Neural crest cell (in vitro differentiated cells): Measurements from ENCODE around the gene PCDH18. TPM values are rescaled to one million over a fixed set of nuclear protein-coding genes. Genes with fewer than 3 reads are reported as not detected.
"Not testable (repeated sequence)": the region's sequence is repeated elsewhere in the genome, so short reads cannot be mapped to it uniquely, and the experiment has no call there.

Experiments
- DNase-seq: peaks from one replicate; pipeline ENCODE4 v3.0.0; 2021; ENCODE audit warnings: low read depth, mixed read lengths, low spot score
- H3K27ac Mint-ChIP-seq: one replicate; pipeline ENCODE4 v1.8.0; 2021; ENCODE audit warnings: mild to moderate bottlenecking, mixed read lengths; ENCODE audit not compliant: unreplicated experiment
- H3K27me3 Mint-ChIP-seq: 2 replicates; pipeline ENCODE4 v1.8.0; 2021; ENCODE audit warnings: low read depth, mild to moderate bottlenecking, mixed read lengths
- H3K36me3 Mint-ChIP-seq: 2 replicates; pipeline ENCODE4 v1.8.0; 2021; ENCODE audit warnings: low read depth, mild to moderate bottlenecking, mixed read lengths
- H3K4me1 Mint-ChIP-seq: 2 replicates; pipeline ENCODE4 v1.8.0; 2021; ENCODE audit warnings: mixed read lengths
- H3K4me3 Mint-ChIP-seq: one replicate; pipeline ENCODE4 v1.8.0; 2021; ENCODE audit warnings: mild to moderate bottlenecking, mixed read lengths
- H3K9me3 Mint-ChIP-seq: 2 replicates; pipeline ENCODE4 v1.8.0; 2021; ENCODE audit warnings: mixed read lengths
- total RNA-seq: library from RNA; stranded (reverse); gene quantifications from 2 replicates; pipeline ENCODE4 v1.2.1, GENCODE V29; 2021
- TF ChIP-seq, protein P1 (sequence below): fragments of 200-600 bp; sonication (generic); conservative IDR thresholded peaks from 2 replicates; pipeline ENCODE4 v1.5.0; 2021; ENCODE audit warnings: antibody characterized with exemption, mild to moderate bottlenecking

PCDH18 gene
- total RNA-seq, 1 donor from 2014 or later = 65.7 TPM

DNA sequence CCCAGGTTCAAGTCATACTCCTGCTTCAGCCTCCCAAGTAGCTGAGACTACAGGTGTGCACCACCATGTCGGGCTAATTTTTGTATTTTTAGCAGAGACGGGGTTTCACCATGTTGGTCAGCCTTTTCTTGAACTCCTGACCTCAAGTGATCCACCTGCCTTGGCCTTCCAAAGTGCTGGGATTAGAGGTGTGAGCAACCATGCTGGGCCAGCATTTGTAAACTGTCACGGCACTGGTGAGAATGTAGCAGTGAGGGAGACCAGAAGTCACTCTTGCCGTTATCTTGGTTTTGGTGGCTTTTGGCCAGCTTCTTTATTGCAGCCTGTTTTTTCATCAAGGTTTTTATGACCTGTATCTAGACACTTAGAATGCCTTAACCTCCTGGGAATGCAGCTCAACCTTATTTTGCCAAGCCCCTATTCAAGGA is 22.4 kb downstream of the PCDH18 start:
- Mint-ChIP-seq H3K27ac (no peak overlapping the region), H3K4me1 (peaks cover 11% of the 10 kb centered on the region), H3K4me3 (no peak overlapping the region), H3K27me3 (no peaks in the 10 kb centered on the region), H3K36me3 (no peaks in the 10 kb centered on the region), H3K9me3 (no peaks in the 10 kb centered on the region)
- TF ChIP-seq, protein P1, sequence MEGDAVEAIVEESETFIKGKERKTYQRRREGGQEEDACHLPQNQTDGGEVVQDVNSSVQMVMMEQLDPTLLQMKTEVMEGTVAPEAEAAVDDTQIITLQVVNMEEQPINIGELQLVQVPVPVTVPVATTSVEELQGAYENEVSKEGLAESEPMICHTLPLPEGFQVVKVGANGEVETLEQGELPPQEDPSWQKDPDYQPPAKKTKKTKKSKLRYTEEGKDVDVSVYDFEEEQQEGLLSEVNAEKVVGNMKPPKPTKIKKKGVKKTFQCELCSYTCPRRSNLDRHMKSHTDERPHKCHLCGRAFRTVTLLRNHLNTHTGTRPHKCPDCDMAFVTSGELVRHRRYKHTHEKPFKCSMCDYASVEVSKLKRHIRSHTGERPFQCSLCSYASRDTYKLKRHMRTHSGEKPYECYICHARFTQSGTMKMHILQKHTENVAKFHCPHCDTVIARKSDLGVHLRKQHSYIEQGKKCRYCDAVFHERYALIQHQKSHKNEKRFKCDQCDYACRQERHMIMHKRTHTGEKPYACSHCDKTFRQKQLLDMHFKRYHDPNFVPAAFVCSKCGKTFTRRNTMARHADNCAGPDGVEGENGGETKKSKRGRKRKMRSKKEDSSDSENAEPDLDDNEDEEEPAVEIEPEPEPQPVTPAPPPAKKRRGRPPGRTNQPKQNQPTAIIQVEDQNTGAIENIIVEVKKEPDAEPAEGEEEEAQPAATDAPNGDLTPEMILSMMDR = no peak
- DNase-seq = no peak

DNA sequence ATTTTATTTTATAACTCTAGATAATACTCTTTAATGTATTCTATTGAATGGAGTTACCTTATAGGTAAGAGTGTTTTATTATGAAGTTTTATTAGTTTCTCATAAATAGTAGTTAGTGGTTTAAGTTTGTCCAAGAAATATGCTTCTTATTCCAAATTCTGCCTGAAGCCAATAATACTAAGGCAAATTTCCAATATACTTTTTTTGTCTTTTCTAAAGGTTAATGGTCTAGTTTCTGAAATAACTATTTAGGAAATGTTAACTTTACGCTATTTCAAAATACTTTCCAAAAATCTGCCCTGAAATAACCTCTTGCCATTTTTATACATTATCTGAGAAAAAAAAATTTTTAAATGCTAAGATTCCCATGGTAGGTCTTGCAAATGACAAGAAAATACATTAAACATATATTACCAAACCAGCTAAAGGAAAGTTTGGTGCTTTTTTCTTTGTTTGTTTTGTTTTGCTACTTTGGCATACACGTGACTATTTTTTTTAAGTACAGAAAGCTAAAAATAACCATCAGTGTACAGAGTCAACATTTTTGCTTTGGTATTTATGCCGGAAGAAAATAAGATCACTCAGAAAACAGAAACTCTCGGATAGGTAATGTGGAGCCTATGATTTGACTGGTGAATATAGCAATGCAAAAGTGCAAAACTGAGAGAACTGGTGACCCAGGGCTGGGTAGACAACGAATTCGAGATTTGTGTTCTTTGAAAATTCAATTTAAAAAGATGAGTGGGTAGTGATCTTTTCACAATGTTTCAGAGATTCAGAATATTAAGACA is 29.8 kb downstream of the PCDH18 start:
- H3K9me3 Mint-ChIP-seq = no peaks in the 10 kb centered on the region
- H3K4me3 Mint-ChIP-seq = no peak overlapping the region
- DNase-seq = no peak
- H3K27ac Mint-ChIP-seq = no peak overlapping the region
- H3K36me3 Mint-ChIP-seq = no peaks in the 10 kb centered on the region
- H3K4me1 Mint-ChIP-seq = no peaks in the 10 kb centered on the region
- H3K27me3 Mint-ChIP-seq = no peaks in the 10 kb centered on the region
- TF ChIP-seq, protein P1 = no peak

DNA sequence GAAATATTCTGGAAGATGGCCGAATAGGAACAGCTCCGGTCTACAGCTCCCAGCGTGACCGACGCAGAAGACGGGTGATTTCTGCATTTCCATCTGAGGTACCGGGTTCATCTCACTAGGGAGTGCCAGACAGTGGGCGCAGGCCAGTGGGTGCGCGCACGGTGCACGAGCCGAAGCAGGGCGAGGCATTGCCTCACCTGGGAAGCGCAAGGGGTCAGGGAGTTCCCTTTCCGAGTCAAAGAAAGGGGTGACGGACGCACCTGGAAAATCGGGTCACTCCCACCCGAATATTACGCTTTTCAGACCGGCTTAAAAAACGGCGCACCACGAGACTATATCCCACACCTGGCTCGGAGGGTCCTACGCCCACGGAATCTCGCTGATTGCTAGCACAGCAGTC is 36.0 kb downstream of the PCDH18 start:
- DNase-seq, H3K9me3 Mint-ChIP-seq, H3K4me1 Mint-ChIP-seq, H3K27me3 Mint-ChIP-seq, H3K36me3 Mint-ChIP-seq: not testable (repeated sequence)
- Mint-ChIP-seq H3K27ac (peak overlapping the region; percentile 58), H3K4me3 (peak overlapping the region; percentile 86)

DNA sequence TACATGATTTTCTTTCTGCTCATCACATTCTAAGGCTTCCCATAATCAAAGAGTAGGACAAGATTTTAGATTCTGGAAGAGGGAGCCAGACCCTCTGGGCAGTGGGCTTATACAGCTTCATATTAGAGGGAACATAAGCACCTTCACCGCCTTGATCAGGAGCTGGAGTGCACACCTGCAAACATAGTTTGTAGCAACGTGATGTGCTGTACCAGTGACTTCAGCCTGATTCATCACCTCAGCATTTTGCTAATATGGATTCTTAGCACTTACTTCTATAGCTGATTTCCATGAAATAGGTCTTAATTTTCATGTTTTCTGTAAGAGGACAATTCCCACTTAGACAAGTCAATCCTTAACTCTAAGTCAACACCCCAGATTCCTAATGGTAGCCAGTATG is 36.7 kb downstream of the PCDH18 start:
- no peak for DNase-seq
- H3K27ac Mint-ChIP-seq = no peak overlapping the region
- TF ChIP-seq, protein P1 = no peak
- H3K36me3 Mint-ChIP-seq = peaks cover 2% of the 10 kb centered on the region
- H3K4me1 Mint-ChIP-seq = no peaks in the 10 kb centered on the region
- H3K27me3 Mint-ChIP-seq = no peaks in the 10 kb centered on the region
- H3K9me3 Mint-ChIP-seq = no peaks in the 10 kb centered on the region
- H3K4me3 Mint-ChIP-seq = peak overlapping the region; percentile 28

DNA sequence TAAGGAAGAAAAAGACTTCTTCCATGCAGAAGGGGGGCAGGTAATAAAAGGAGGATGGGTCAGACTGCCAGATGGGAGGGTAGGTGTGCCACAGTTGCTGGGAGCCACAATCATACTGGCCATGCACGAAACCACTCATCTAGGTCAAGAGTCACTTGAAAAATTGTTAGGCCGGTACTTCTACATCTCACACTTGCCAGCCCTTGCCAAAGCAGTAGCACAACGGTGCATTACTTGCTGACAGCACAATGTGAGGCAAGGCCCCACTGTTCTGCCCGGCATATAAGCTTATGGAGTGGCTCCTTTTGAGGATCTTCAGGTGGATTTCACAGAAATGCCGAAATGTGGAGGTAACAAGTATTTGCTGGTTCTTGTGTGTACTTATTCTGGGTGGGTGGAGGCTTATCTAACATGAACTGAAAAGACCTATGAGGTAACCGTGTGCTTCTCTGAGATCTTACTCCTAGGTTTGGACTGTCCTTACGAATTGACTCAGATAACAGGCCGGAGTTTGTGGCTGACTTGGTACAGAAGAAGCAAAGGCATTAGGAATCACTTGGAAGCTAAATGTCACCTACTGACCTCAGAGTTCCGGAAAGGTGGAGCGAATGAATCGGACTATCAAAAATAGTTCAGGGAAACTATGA is 48.9 kb downstream of the PCDH18 start:
- not testable (repeated sequence) for H3K9me3 Mint-ChIP-seq, H3K4me3 Mint-ChIP-seq, DNase-seq, H3K27me3 Mint-ChIP-seq, H3K4me1 Mint-ChIP-seq, H3K36me3 Mint-ChIP-seq
- peak overlapping the region; percentile 38 for H3K27ac Mint-ChIP-seq

DNA sequence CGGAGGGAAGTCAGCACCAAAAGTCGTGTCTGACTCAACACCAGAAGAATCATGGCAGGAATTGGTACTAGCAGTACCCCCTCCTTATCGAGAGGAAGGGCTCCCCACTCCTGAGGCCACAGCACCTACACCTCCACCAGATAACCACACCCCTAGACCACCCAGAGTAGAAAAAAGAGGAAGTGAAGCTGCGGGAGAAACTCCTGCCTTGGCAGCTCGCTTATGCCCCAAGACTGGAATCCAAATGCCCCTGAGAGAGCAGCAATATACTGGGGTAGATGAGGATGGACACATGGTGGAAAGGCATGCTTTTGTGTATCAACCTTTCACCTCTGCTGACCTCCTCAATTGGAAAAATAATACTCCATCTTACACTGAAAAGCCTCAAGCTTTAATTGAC is 52.6 kb downstream of the PCDH18 start:
- not testable (repeated sequence) for DNase-seq, H3K36me3 Mint-ChIP-seq, H3K27me3 Mint-ChIP-seq, H3K4me1 Mint-ChIP-seq, H3K9me3 Mint-ChIP-seq, H3K4me3 Mint-ChIP-seq
- H3K27ac Mint-ChIP-seq = peak overlapping the region; percentile 79

DNA sequence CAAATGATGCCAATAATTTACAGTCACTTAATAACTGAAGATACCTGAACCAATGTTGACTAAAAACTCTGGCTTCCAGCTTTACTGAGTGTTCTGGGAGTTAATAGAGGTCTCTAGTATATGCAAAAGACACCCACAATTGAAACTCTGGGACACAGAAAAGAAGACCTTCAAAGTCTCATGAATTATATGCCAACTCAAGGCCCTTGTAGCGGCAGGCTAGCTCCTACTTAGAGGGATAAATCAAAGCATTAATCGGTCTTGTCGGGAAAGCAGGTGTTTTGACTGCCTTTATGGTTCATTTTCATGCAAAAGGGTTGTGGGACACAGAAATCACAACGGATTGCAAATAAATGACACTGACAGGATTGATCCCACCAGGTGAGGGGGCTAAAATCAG is 55.9 kb downstream of the PCDH18 start:
- TF ChIP-seq, protein P1 = no peak
- no peaks in the 10 kb centered on the region for H3K36me3 Mint-ChIP-seq
- H3K4me3 Mint-ChIP-seq = no peak overlapping the region
- H3K4me1 Mint-ChIP-seq = no peaks in the 10 kb centered on the region
- no peaks in the 10 kb centered on the region for H3K27me3 Mint-ChIP-seq
- DNase-seq = no peak
- H3K9me3 Mint-ChIP-seq = peaks cover 7% of the 10 kb centered on the region
- no peak overlapping the region for H3K27ac Mint-ChIP-seq
